Neural progenitor cell (in vitro differentiated cells): ENCODE measurements around the gene CNTN5. TPM values are rescaled to one million over a fixed set of nuclear protein-coding genes. Genes with fewer than 3 reads are reported as not detected.

Experiments
- DNase-seq: peaks from one replicate; pipeline ENCODE4 v3.0.0-alpha.2; 2016; ENCODE audit warnings: low spot score
- H2AFZ ChIP-seq: fragments of 200-600 bp; sonication (generic); replicated peaks from 2 replicates; pipeline ENCODE4 v1.6.1; 2016; ENCODE audit warnings: antibody characterized with exemption
- H3F3A ChIP-seq: fragments of 200-600 bp; sonication (generic); 2 replicates; pipeline ENCODE4 v1.6.1; 2016; ENCODE audit warnings: antibody characterized with exemption, low read depth
- H3K27ac ChIP-seq: fragments of 200-600 bp; sonication (generic); 2 replicates; pipeline ENCODE4 v1.5.1; 2016; ENCODE audit warnings: mild to moderate bottlenecking
- H3K27me3 ChIP-seq: fragments of 200-600 bp; sonication (generic); 2 replicates; pipeline ENCODE4 v1.6.1; 2016; ENCODE audit warnings: mild to moderate bottlenecking, moderate library complexity
- H3K36me3 ChIP-seq: fragments of 200-600 bp; sonication (generic); 2 replicates; pipeline ENCODE4 v1.5.1; 2016
- H3K4me1 ChIP-seq: fragments of 200-600 bp; sonication (generic); 2 replicates; pipeline ENCODE4 v1.6.1; 2016; ENCODE audit warnings: mixed run types
- H3K4me2 ChIP-seq: fragments of 200-600 bp; sonication (generic); 2 replicates; pipeline ENCODE4 v1.6.1; 2016
- H3K4me3 ChIP-seq: fragments of 200-600 bp; sonication (generic); 2 replicates; pipeline ENCODE4 v1.5.1; 2016
- H3K79me2 ChIP-seq: fragments of 200-600 bp; sonication (generic); 2 replicates; pipeline ENCODE4 v1.6.1; 2016; ENCODE audit warnings: low read depth
- H3K9ac ChIP-seq: fragments of 200-600 bp; sonication (generic); 2 replicates; pipeline ENCODE4 v1.6.1; 2016
- H3K9me3 ChIP-seq: fragments of 200-600 bp; sonication (generic); 2 replicates; pipeline ENCODE4 v1.5.1; 2016; ENCODE audit warnings: low read depth
- H4K20me1 ChIP-seq: fragments of 200-600 bp; sonication (generic); 2 replicates; pipeline ENCODE4 v1.6.1; 2016; ENCODE audit warnings: low read depth
- H3K27ac Mint-ChIP-seq: 3 replicates; pipeline ENCODE4 v1.8.0; 2021; ENCODE audit warnings: mixed read lengths
- H3K27me3 Mint-ChIP-seq: 2 replicates; pipeline ENCODE4 v1.8.0; 2022; ENCODE audit warnings: low read depth, mild to moderate bottlenecking, inconsistent platforms, moderate library complexity, mixed read lengths; ENCODE audit not compliant: insufficient read depth
- H3K36me3 Mint-ChIP-seq: 3 replicates; pipeline ENCODE4 v1.8.0; 2021; ENCODE audit warnings: mixed read lengths
- H3K4me1 Mint-ChIP-seq: 3 replicates; pipeline ENCODE4 v1.8.0; 2021; ENCODE audit warnings: mixed read lengths
- H3K4me3 Mint-ChIP-seq: 3 replicates; pipeline ENCODE4 v1.8.0; 2021; ENCODE audit warnings: mild to moderate bottlenecking, moderate library complexity, mixed read lengths
- H3K9me3 Mint-ChIP-seq: 3 replicates; pipeline ENCODE4 v1.8.0; 2020; ENCODE audit warnings: mixed read lengths
- EZH2 ChIP-seq: fragments of 200-600 bp; sonication (generic); IDR thresholded peaks from 2 replicates; pipeline ENCODE4 v1.6.1; 2017; ENCODE audit warnings: antibody characterized with exemption, mild to moderate bottlenecking, moderate library complexity
- EZH2phosphoT487 ChIP-seq: fragments of 200-600 bp; sonication (generic); IDR thresholded peaks from 2 replicates; pipeline ENCODE4 v1.6.1; 2017; ENCODE audit warnings: antibody characterized with exemption
- total RNA-seq: library from RNA; depleted of rRNA; stranded (reverse); fragments of >200 nt; gene quantifications from 2 replicates; pipeline ENCODE4 v1.2.3, GENCODE V29; 2015; ENCODE audit warnings: low replicate concordance
- TF ChIP-seq, protein P1 (sequence below): fragments of 200-600 bp; sonication (generic); IDR thresholded peaks from 2 replicates; pipeline ENCODE4 v1.5.1; 2017; ENCODE audit warnings: antibody characterized with exemption, mild to moderate bottlenecking

CNTN5 gene
- total RNA-seq, 1 donor from 2014 or later: 0.19 TPM

DNA sequence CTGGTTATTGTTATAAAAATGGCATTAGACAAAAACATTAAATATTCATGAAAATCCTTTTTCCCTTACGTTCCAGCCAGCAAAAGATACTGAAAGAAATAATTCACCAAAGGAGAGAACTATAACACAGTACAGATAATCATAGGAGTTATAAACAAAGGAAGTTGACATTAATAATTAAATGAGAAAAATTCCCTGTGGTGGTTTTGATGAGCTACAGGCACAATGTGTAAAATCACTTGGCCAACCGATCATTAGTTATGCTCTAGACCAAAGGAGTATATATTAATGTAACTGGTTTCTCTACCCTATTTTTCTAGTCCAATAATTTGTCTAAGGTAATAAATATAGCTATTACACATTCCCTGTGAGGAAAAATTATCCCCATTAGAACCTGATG, 534.7 kb downstream of the CNTN5 start:
- H3K36me3 Mint-ChIP-seq: no peaks in the 10 kb centered on the region
- no peaks in the 10 kb centered on the region for H3K9me3 ChIP-seq
- H3K79me2 ChIP-seq: no peaks in the 10 kb centered on the region
- no peak overlapping the region for H3K27ac ChIP-seq
- no peak for DNase-seq
- no peaks in the 10 kb centered on the region for H3K36me3 ChIP-seq
- no peak overlapping the region for H3K4me2 ChIP-seq
- H3K4me3 Mint-ChIP-seq: no peak overlapping the region
- no peaks in the 10 kb centered on the region for H3F3A ChIP-seq
- TF ChIP-seq EZH2phosphoT487: no peak
- TF ChIP-seq, protein P1, sequence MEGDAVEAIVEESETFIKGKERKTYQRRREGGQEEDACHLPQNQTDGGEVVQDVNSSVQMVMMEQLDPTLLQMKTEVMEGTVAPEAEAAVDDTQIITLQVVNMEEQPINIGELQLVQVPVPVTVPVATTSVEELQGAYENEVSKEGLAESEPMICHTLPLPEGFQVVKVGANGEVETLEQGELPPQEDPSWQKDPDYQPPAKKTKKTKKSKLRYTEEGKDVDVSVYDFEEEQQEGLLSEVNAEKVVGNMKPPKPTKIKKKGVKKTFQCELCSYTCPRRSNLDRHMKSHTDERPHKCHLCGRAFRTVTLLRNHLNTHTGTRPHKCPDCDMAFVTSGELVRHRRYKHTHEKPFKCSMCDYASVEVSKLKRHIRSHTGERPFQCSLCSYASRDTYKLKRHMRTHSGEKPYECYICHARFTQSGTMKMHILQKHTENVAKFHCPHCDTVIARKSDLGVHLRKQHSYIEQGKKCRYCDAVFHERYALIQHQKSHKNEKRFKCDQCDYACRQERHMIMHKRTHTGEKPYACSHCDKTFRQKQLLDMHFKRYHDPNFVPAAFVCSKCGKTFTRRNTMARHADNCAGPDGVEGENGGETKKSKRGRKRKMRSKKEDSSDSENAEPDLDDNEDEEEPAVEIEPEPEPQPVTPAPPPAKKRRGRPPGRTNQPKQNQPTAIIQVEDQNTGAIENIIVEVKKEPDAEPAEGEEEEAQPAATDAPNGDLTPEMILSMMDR: no peak
- no peaks in the 10 kb centered on the region for H3K27me3 ChIP-seq
- no peak overlapping the region for H3K4me3 ChIP-seq
- no peaks in the 10 kb centered on the region for H3K4me1 Mint-ChIP-seq
- H3K9ac ChIP-seq: no peak overlapping the region
- H3K4me1 ChIP-seq: no peaks in the 10 kb centered on the region
- H2AFZ ChIP-seq: no peak overlapping the region
- H3K9me3 Mint-ChIP-seq: no peaks in the 10 kb centered on the region
- H3K27ac Mint-ChIP-seq: no peak overlapping the region
- H4K20me1 ChIP-seq: no peaks in the 10 kb centered on the region
- no peaks in the 10 kb centered on the region for H3K27me3 Mint-ChIP-seq

DNA sequence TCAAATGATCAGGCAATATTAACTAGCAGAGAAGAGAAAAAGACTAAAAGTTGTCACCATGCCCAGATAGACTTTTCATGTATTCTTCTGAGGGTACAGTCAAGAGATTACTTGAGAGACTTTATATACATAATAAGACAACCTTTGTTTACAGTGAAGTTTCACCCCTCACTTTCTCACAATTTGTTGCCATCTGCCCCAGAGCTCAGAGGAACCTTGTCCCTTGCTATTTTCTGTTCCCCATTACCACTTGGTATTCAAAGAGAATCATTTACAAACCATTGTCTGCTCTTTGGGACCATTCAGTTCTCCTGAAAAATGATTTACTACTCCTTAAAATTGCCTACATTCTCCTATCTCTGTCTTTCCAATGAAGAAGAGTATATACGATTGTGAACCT, 544.6 kb downstream of the CNTN5 start:
- no peaks in the 10 kb centered on the region for H3K36me3 Mint-ChIP-seq
- Histone ChIP-seq H4K20me1 (no peaks in the 10 kb centered on the region), H3K27me3 (no peaks in the 10 kb centered on the region), H3K4me1 (no peaks in the 10 kb centered on the region), H3F3A (no peaks in the 10 kb centered on the region), H3K9me3 (no peaks in the 10 kb centered on the region), H3K4me2 (no peak overlapping the region), H3K79me2 (no peaks in the 10 kb centered on the region), H3K4me3 (no peak overlapping the region), H2AFZ (no peak overlapping the region), H3K27ac (no peak overlapping the region), H3K9ac (no peak overlapping the region), H3K36me3 (no peaks in the 10 kb centered on the region)
- no peaks in the 10 kb centered on the region for H3K27me3 Mint-ChIP-seq
- no peaks in the 10 kb centered on the region for H3K9me3 Mint-ChIP-seq
- no peaks in the 10 kb centered on the region for H3K4me1 Mint-ChIP-seq
- no peak for TF ChIP-seq EZH2phosphoT487
- no peak for TF ChIP-seq EZH2
- TF ChIP-seq, protein P1: no peak
- no peak overlapping the region for H3K4me3 Mint-ChIP-seq
- H3K27ac Mint-ChIP-seq: no peak overlapping the region
- DNase-seq: no peak

DNA sequence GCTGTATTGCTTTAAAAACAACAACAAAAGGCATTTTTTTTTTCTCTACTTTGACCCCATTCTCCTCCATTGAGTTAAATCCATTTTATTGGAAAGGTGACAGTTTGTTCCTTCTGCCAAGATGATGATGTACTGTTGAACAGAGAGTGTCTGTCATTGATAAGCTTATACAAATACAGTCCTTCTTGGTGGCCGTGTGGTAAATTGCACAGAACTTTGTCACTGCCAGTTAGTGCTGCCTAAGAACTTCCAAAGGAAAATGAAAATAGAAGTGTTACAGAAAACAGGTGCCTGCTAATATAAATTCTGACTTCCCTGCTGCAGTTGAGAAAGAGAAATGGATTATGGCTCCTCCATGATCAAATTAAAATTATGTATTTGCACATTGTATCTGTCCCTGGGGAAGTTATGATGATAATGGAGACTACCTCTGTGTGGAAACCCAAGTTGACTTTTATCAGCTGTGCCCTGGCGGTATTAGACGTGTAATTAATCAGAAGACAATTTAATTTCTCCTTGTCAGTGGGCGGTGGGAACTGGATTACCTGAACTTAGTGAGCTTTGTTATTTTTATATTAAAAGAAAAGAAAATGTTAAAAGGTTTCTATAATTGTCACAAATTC, 546.7 kb downstream of the CNTN5 start:
- no peak for DNase-seq
- Histone ChIP-seq H3K4me1 (no peaks in the 10 kb centered on the region), H3K36me3 (no peaks in the 10 kb centered on the region), H3K9me3 (no peaks in the 10 kb centered on the region), H3K4me2 (no peak overlapping the region), H4K20me1 (no peaks in the 10 kb centered on the region), H3K4me3 (no peak overlapping the region), H3F3A (no peaks in the 10 kb centered on the region), H3K27ac (no peak overlapping the region), H2AFZ (peak overlapping the region; percentile 17), H3K9ac (no peak overlapping the region), H3K79me2 (no peaks in the 10 kb centered on the region), H3K27me3 (no peaks in the 10 kb centered on the region)
- no peak overlapping the region for H3K4me3 Mint-ChIP-seq
- no peak overlapping the region for H3K27ac Mint-ChIP-seq
- TF ChIP-seq, protein P1: no peak
- TF ChIP-seq EZH2: no peak
- no peak for TF ChIP-seq EZH2phosphoT487
- H3K36me3 Mint-ChIP-seq: no peaks in the 10 kb centered on the region
- no peaks in the 10 kb centered on the region for H3K4me1 Mint-ChIP-seq
- H3K9me3 Mint-ChIP-seq: no peaks in the 10 kb centered on the region
- no peaks in the 10 kb centered on the region for H3K27me3 Mint-ChIP-seq
